Fibroblast of lung (primary cell): ENCODE data around the gene FBRSL1.

ENCODE experiments used
- CTCF ChIP-seq, 2 donors: IDR thresholded peaks in 1 of 2; conservative IDR thresholded peaks in 1 of 2; 1 replicate in 1 of 2; 2 replicates in 1 of 2; pipeline ENCODE4 v1.5.1; 2011 to 2012; ENCODE audit warnings: low read length in 2 of 2, control low read depth in 1 of 2, inconsistent platforms in 1 of 2, low read depth in 1 of 2, mild to moderate bottlenecking in 1 of 2
- EZH2 ChIP-seq: IDR thresholded peaks from 2 replicates; pipeline ENCODE4 v1.5.1; 2012; ENCODE audit warnings: low read length, control low read depth, mild to moderate bottlenecking; ENCODE audit errors: missing control alignments

GRCh38 chr12:132508491-132508740 lies 18.5 kb downstream of the FBRSL1 start:
- no peak for TF ChIP-seq EZH2
- TF ChIP-seq CTCF (conservative IDR thresholded peaks at IDR 0.05 in 1 of 2, IDR thresholded peaks at IDR 0.05 in 1 of 2; ENCODE audit: low read depth in 1 of 2, low read length in 2 of 2), result no peak
